Spleen (tissue), 7 donors: Measurements from ENCODE around the gene EHBP1.

Experiments
- POLR2AphosphoS5 ChIP-seq, 3 donors: sonication (generic); formaldehyde crosslinking; IDR thresholded peaks; one replicate each; pipeline ENCODE4 v1.5.1; 2017; ENCODE audit warnings: antibody characterized with exemption in 3 of 3
- TF ChIP-seq, protein P1 (sequence below), 11 experiments: fragments of 200-600 bp in 7 of 11; fragments of 450-650 bp in 4 of 11; sonication (generic) in 4 of 11; IDR thresholded peaks in 8 of 11; conservative IDR thresholded peaks in 3 of 11; 1 replicate in 7 of 11; 2 replicates in 4 of 11; pipeline versions ENCODE4 v1.4.0 to v1.8.0; 2016 to 2021; ENCODE audit warnings: antibody characterized with exemption in 11 of 11, inconsistent platforms in 4 of 11, mild to moderate bottlenecking in 1 of 11
- donor health status: DM: no; HTN: no; CAD: no; lungs with moderate emphysema.
- donor health status: DM: no; HTN: no; CAD: no.
- donor health status: DM: no; HTN: no; CAD: no.

DNA sequence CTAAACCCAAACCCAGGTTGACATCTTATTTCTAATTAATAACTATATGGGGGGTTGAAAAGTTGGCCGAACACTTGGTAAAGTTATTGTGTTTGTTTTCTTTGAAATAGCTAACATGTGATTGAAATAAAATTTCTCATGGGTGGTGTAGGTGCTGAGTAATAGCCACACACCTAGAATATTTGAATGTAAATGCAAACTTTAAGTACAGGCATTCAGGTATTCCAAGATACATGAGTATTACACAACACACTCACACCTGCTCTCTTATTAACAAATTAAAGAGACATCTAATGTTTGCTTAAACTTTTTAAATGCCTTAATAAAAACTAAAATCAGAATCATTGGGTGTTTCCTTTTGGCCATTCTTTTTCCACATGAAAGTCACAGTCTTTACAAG lies 165.5 kb downstream of the EHBP1 start:
- no peak for TF ChIP-seq POLR2AphosphoS5 (IDR thresholded peaks at IDR 0.05)
- TF ChIP-seq, protein P1, sequence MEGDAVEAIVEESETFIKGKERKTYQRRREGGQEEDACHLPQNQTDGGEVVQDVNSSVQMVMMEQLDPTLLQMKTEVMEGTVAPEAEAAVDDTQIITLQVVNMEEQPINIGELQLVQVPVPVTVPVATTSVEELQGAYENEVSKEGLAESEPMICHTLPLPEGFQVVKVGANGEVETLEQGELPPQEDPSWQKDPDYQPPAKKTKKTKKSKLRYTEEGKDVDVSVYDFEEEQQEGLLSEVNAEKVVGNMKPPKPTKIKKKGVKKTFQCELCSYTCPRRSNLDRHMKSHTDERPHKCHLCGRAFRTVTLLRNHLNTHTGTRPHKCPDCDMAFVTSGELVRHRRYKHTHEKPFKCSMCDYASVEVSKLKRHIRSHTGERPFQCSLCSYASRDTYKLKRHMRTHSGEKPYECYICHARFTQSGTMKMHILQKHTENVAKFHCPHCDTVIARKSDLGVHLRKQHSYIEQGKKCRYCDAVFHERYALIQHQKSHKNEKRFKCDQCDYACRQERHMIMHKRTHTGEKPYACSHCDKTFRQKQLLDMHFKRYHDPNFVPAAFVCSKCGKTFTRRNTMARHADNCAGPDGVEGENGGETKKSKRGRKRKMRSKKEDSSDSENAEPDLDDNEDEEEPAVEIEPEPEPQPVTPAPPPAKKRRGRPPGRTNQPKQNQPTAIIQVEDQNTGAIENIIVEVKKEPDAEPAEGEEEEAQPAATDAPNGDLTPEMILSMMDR (IDR thresholded peaks at IDR 0.05 in 8 of 11, conservative IDR thresholded peaks at IDR 0.05 in 3 of 11) = no peak
